Natural killer cell (primary cell): Measurements from ENCODE around the gene CENPH. TPM values are rescaled to one million over a fixed set of nuclear protein-coding genes. Genes with fewer than 3 reads are reported as not detected.

Experiments
- ATAC-seq, 3 donors: fragments of 150-1000 bp in 2 of 3; fragments of 200-7000 bp in 1 of 3; cut with Tn5 transposase; 1 replicate in 1 of 3; 2 replicates in 2 of 3; pipeline ENCODE4 v1.10.0; 2021; ENCODE audit warnings: mild to moderate bottlenecking in 2 of 3, moderate library complexity in 2 of 3
- DNase-seq, 2 donors: peaks; one replicate each; pipeline versions ENCODE4 v3.0.0 to v3.0.0-alpha.2; 2013 to 2021; ENCODE audit warnings: mixed read lengths in 1 of 2
- H3K27ac ChIP-seq: one replicate; pipeline ENCODE4 v1.5.1; 2013; ENCODE audit warnings: mild to moderate bottlenecking, low read length
- H3K27me3 ChIP-seq: one replicate; pipeline ENCODE4 v1.6.1; 2013; ENCODE audit warnings: low read length; ENCODE audit not compliant: control insufficient read depth, insufficient read depth
- H3K36me3 ChIP-seq: one replicate; pipeline ENCODE4 v1.6.1; 2013; ENCODE audit warnings: low read length; ENCODE audit not compliant: control insufficient read depth, insufficient read depth
- H3K4me1 ChIP-seq: one replicate; pipeline ENCODE4 v1.6.1; 2013; ENCODE audit warnings: low read length; ENCODE audit not compliant: control insufficient read depth, insufficient read depth
- H3K4me3 ChIP-seq: one replicate; pipeline ENCODE4 v1.5.1; 2013; ENCODE audit warnings: low read length
- H3K9me3 ChIP-seq: one replicate; pipeline ENCODE4 v1.6.1; 2013; ENCODE audit warnings: low read length; ENCODE audit not compliant: control insufficient read depth, insufficient read depth
- H3K27ac Mint-ChIP-seq, 2 donors: one replicate each; pipeline ENCODE4 v1.8.0; 2022; ENCODE audit warnings: mild to moderate bottlenecking in 2 of 2, mixed read lengths in 2 of 2, moderate library complexity in 1 of 2
- H3K27me3 Mint-ChIP-seq, 2 donors: one replicate each; pipeline ENCODE4 v1.8.0; 2022; ENCODE audit warnings: low read depth in 2 of 2, mixed read lengths in 2 of 2
- H3K36me3 Mint-ChIP-seq: one replicate; pipeline ENCODE4 v1.8.0; 2022; ENCODE audit warnings: mixed read lengths
- H3K4me1 Mint-ChIP-seq, 2 donors: one replicate each; pipeline ENCODE4 v1.8.0; 2022; ENCODE audit warnings: mixed read lengths in 2 of 2
- H3K4me3 Mint-ChIP-seq: one replicate; pipeline ENCODE4 v1.8.0; 2022; ENCODE audit warnings: mild to moderate bottlenecking, moderate library complexity, mixed read lengths
- H3K9me3 Mint-ChIP-seq, 2 donors: one replicate each; pipeline ENCODE4 v1.8.0; 2022; ENCODE audit warnings: mixed read lengths in 2 of 2
- CTCF ChIP-seq: fragments of 200-600 bp; IDR thresholded peaks from one replicate; pipeline ENCODE4 v1.8.0; 2022; ENCODE audit warnings: antibody characterized with exemption
- WGBS: methylation state at CpG from one replicate; pipeline ENCODE4 v1.1.7; 2013; ENCODE audit warnings: missing lambda C conversion rate; ENCODE audit not compliant: insufficient coverage; 5-methylcytosine and 5-hydroxymethylcytosine counted together
- intact Hi-C: fragments of 100-400 bp; cut with micrococcal nuclease; formaldehyde crosslinking; loops from one replicate; pipeline ENCODE4 v1.14.2; 2022
- total RNA-seq, 4 donors: library from RNA; stranded (reverse); fragments of 120-200 nt in 1 of 4; gene quantifications; one replicate each; pipeline versions ENCODE4 v1.2.3 to v1.2.4, GENCODE V29; 2013 to 2022

The CENPH gene
- total RNA-seq, 3 donors from 2014 or later (not counting 1 experiment from before 2014, with no cell fraction given): 5.6 to 6.4 (median 5.6) TPM

GRCh38 chr5:69213513-69214215 lies 24.3 kb downstream of the CENPH start:
- DNase-seq (no peak), ATAC-seq (no peak)
- Mint-ChIP-seq H3K9me3 (no peaks in the 10 kb centered on the region), H3K4me1 (peaks cover 13 to 16% of the 10 kb centered on the region in 2 donors), H3K4me3 (no peak overlapping the region), H3K27ac (no peak overlapping the region), H3K36me3 (no peaks in the 10 kb centered on the region), H3K27me3 (no peaks in the 10 kb centered on the region)
- no peak for TF ChIP-seq CTCF
- intact Hi-C loops: no loop called here
- WGBS: 98% methylated on average over 4 of the region's 4 CpGs
- Histone ChIP-seq H3K9me3 (no peaks in the 10 kb centered on the region), H3K36me3 (no peaks in the 10 kb centered on the region), H3K4me3 (no peak overlapping the region), H3K27me3 (no peaks in the 10 kb centered on the region), H3K4me1 (peaks cover 4% of the 10 kb centered on the region), H3K27ac (no peak overlapping the region)

GRCh38 chr5:69217151-69217511 lies 27.7 kb downstream of the CENPH start:
- Histone ChIP-seq H3K36me3 (no peaks in the 10 kb centered on the region), H3K27ac (no peak overlapping the region), H3K4me1 (peaks cover 4% of the 10 kb centered on the region), H3K4me3 (peak overlapping the region; percentile 87), H3K27me3 (no peaks in the 10 kb centered on the region), H3K9me3 (no peaks in the 10 kb centered on the region)
- intact Hi-C loops: loop anchor here (1.0 kb wide), 3 partner anchors 17 to 124 kb away; partner anchors contain the start of genes CDK7 and CENPH
- TF ChIP-seq CTCF: no peak
- ATAC-seq: no peak
- no peaks in the 10 kb centered on the region for H3K36me3 Mint-ChIP-seq
- H3K4me1 Mint-ChIP-seq: peaks cover 13 to 23% of the 10 kb centered on the region in 2 donors
- H3K27me3 Mint-ChIP-seq: no peaks in the 10 kb centered on the region
- no peaks in the 10 kb centered on the region for H3K9me3 Mint-ChIP-seq
- H3K4me3 Mint-ChIP-seq: peak overlapping the region; percentile 100
- whole genome bisulfite sequencing: 46% methylated on average over 5 of the region's 6 CpGs
- no peak for DNase-seq
- H3K27ac Mint-ChIP-seq: peak overlapping the region; percentile 98 to 99

- peak overlapping the region; percentile 87 for H3K4me3 ChIP-seq
- TF ChIP-seq CTCF: no peak
- Mint-ChIP-seq H3K36me3 (no peaks in the 10 kb centered on the region), H3K27ac (peak overlapping the region; percentile 98 to 99), H3K9me3 (no peaks in the 10 kb centered on the region), H3K27me3 (no peaks in the 10 kb centered on the region), H3K4me1 (peaks cover 13 to 23% of the 10 kb centered on the region in 2 donors), H3K4me3 (peak overlapping the region; percentile 100)
- peak overlapping the region; percentile 83 for H3K27ac ChIP-seq
- ATAC-seq: peak; percentile 91 to 99 (median 92)
- H3K36me3 ChIP-seq: no peaks in the 10 kb centered on the region
- under 1% methylated on average over 71 of the region's 73 CpGs for WGBS
- intact Hi-C loops: loop anchor here (1.0 to 2.0 kb wide), 4 partner anchors 16 to 125 kb away; partner anchors contain the start of genes CCNB1, CDK7 and CENPH
- H3K4me1 ChIP-seq: peaks cover 4% of the 10 kb centered on the region
- DNase-seq: peak; percentile 92 to 97
- no peaks in the 10 kb centered on the region for H3K9me3 ChIP-seq
- no peaks in the 10 kb centered on the region for H3K27me3 ChIP-seq
Measured at GRCh38 chr5:69217548-69218526, 28.5 kb downstream of the CENPH start.
